ENCODE data around the gene SUGCT.
"Not testable (repeated sequence)": the region's sequence is repeated elsewhere in the genome, so short reads cannot be mapped to it uniquely, and the experiment has no call there.

GRCh38 chr7:40650903-40651302, 516.1 kb downstream of the SUGCT start:
- TF ChIP-seq, protein P1, sequence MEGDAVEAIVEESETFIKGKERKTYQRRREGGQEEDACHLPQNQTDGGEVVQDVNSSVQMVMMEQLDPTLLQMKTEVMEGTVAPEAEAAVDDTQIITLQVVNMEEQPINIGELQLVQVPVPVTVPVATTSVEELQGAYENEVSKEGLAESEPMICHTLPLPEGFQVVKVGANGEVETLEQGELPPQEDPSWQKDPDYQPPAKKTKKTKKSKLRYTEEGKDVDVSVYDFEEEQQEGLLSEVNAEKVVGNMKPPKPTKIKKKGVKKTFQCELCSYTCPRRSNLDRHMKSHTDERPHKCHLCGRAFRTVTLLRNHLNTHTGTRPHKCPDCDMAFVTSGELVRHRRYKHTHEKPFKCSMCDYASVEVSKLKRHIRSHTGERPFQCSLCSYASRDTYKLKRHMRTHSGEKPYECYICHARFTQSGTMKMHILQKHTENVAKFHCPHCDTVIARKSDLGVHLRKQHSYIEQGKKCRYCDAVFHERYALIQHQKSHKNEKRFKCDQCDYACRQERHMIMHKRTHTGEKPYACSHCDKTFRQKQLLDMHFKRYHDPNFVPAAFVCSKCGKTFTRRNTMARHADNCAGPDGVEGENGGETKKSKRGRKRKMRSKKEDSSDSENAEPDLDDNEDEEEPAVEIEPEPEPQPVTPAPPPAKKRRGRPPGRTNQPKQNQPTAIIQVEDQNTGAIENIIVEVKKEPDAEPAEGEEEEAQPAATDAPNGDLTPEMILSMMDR (conservative IDR thresholded peaks at IDR 0.05), result not testable (repeated sequence)
- not testable (repeated sequence) for TF ChIP-seq ZFX (IDR thresholded peaks at IDR 0.05)

All from C4-2B (cell line).